HL-60/S4 (cell line): ENCODE data around the gene GLB1L3.

ENCODE experiments used
- in situ Hi-C: fragments of 300-500 bp; cut with MboI; formaldehyde crosslinking; loops from 2 replicates; pipeline ENCODE4 v1.14.3; 2022; ENCODE audit warnings: low sequenced_read_pairs

The GLB1L3 gene

GRCh38 chr11:134275534-134276395 is at the start of gene GLB1L3:
Gene GLB1L3 (plus strand): TSS chr11:134276379. CDS start chr11:134276741, 362 bp downstream.
- in situ Hi-C loops: no loop called here

- in situ Hi-C loops: no loop called here
Measured at GRCh38 chr11:134226806-134227325, 49.3 kb upstream of the GLB1L3 start.

- in situ Hi-C loops: no loop called here
Measured at GRCh38 chr11:134228625-134229024, 47.6 kb upstream of the GLB1L3 start.

GRCh38 chr11:134229126-134229790 is 46.9 kb upstream of the GLB1L3 start:
- in situ Hi-C loops: no loop called here

- in situ Hi-C loops: no loop called here
Measured at GRCh38 chr11:134230339-134230738, 45.8 kb upstream of the GLB1L3 start.

GRCh38 chr11:134231958-134232659 is 44.1 kb upstream of the GLB1L3 start:
- in situ Hi-C loops: no loop called here

- in situ Hi-C loops: no loop called here
Measured at GRCh38 chr11:134233729-134234179, 42.4 kb upstream of the GLB1L3 start.

GRCh38 chr11:134235399-134235798 is 40.8 kb upstream of the GLB1L3 start:
- in situ Hi-C loops: no loop called here

GRCh38 chr11:134236834-134237556 is 39.2 kb upstream of the GLB1L3 start:
- in situ Hi-C loops: no loop called here

GRCh38 chr11:134237557-134237922 is 38.6 kb upstream of the GLB1L3 start:
- in situ Hi-C loops: no loop called here

GRCh38 chr11:134238956-134239355 is 37.2 kb upstream of the GLB1L3 start:
- in situ Hi-C loops: no loop called here

- in situ Hi-C loops: no loop called here
Measured at GRCh38 chr11:134240592-134240991, 35.6 kb upstream of the GLB1L3 start.

GRCh38 chr11:134242376-134242775 is 33.8 kb upstream of the GLB1L3 start:
- in situ Hi-C loops: no loop called here

- in situ Hi-C loops: no loop called here
Measured at GRCh38 chr11:134243913-134244312, 32.3 kb upstream of the GLB1L3 start.

GRCh38 chr11:134244593-134244992 is 31.6 kb upstream of the GLB1L3 start:
- in situ Hi-C loops: no loop called here

- in situ Hi-C loops: no loop called here
Measured at GRCh38 chr11:134245434-134245833, 30.7 kb upstream of the GLB1L3 start.

GRCh38 chr11:134246100-134246499 is 30.1 kb upstream of the GLB1L3 start:
- in situ Hi-C loops: no loop called here

- in situ Hi-C loops: no loop called here
Measured at GRCh38 chr11:134246678-134247077, 29.5 kb upstream of the GLB1L3 start.

GRCh38 chr11:134248910-134249480 is 27.2 kb upstream of the GLB1L3 start:
- in situ Hi-C loops: no loop called here

- in situ Hi-C loops: no loop called here
Measured at GRCh38 chr11:134250246-134250645, 25.9 kb upstream of the GLB1L3 start.
